ENCODE data around the gene FAM187B. TPM values are rescaled to one million over a fixed set of nuclear protein-coding genes. Genes with fewer than 3 reads are reported as not detected.

FAM187B gene
- total and polyA plus RNA-seq, 2 of the 8 experiments (the other 6 are each of a cell fraction or from before 2014, with no cell fraction given), result not detected

DNA sequence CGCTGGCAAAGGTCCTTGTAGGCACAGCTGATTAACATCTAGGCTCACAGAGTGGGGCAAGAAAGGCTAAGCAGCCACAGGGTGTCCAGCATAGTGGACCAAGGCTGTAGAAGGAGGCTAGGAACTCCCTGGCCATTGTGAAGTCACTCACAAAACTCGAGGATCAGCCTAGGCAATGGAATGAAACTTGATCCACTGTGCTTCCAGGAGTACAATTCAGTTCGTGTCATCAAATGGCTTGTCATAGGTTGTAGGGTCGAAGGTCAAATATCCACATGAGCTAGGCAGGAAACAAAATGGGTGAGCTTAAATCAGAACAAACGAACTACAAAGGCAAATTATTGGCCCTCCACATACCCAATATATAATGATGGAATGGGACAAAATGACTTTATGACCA lies 4.4 kb upstream of the FAM187B start:
- Histone ChIP-seq H3K4me1 (replicated peaks in 1 of 4; ENCODE audit: control insufficient read depth in 3 of 4, insufficient read depth in 4 of 4, low read length in 3 of 4) (no peaks in the 10 kb centered on the region), H2BK15ac (ENCODE audit: low read length) (no peak overlapping the region; the same call in 1 of the 2 replicates), H3K27ac (ENCODE audit: low read depth, low read length) (no peak overlapping the region), H2AK5ac (ENCODE audit: low read depth, low read length) (no peak overlapping the region), H3K23me2 (ENCODE audit: low read depth, low read length) (no peaks in the 10 kb centered on the region), H3K23ac (ENCODE audit: insufficient read length) (no peak overlapping the region), H3K4me2 (ENCODE audit: insufficient read depth in 1 of 2, low read depth in 2 of 2, low read length in 2 of 2) (no peak overlapping the region), H3K9ac (replicated peaks in 1 of 4; ENCODE audit: extremely low read depth in 1 of 4, low read depth in 3 of 4, low read length in 3 of 4) (no peak overlapping the region), H3K14ac (ENCODE audit: insufficient read length) (no peak overlapping the region), H3K4me3 (ENCODE audit: extremely low read depth in 1 of 4, insufficient read depth in 2 of 4, low read depth in 3 of 4, low read length in 4 of 4) (no peak overlapping the region), H4K20me1 (replicated peaks in 1 of 2; ENCODE audit: control insufficient read depth in 1 of 2, insufficient read depth in 2 of 2, low read length in 2 of 2) (no peaks in the 10 kb centered on the region), H3K4ac (replicated peaks; ENCODE audit: insufficient read length, low read depth, low read length) (no peak overlapping the region), H2BK120ac (replicated peaks; ENCODE audit: low read depth, low read length) (no peak overlapping the region), H3K18ac (ENCODE audit: extremely low read depth, low read length) (no peak overlapping the region), H4K91ac (replicated peaks; ENCODE audit: insufficient read length, low read length) (no peak overlapping the region), H4K5ac (ENCODE audit: insufficient read length, low read depth, low read length) (no peak overlapping the region), H3K79me2 (ENCODE audit: control insufficient read depth in 1 of 2, insufficient read depth in 2 of 2, low read length in 2 of 2) (no peaks in the 10 kb centered on the region), H2BK5ac (ENCODE audit: low read depth, low read length) (no peak overlapping the region), H3K79me1 (ENCODE audit: low read depth, low read length) (no peaks in the 10 kb centered on the region), H3K27me3 (replicated peaks in 1 of 4; ENCODE audit: control insufficient read depth in 3 of 4, extremely low read depth in 1 of 4, insufficient read depth in 3 of 4, low read length in 3 of 4) (0 out of 7 replicates have a peak, but pooled peaks cover 0 to 1% (median 0%) of the 10 kb centered on the region in 4 experiments), H2AFZ (ENCODE audit: low read length) (no peak overlapping the region), H4K8ac (ENCODE audit: extremely low read depth, insufficient read depth, low read length) (no peak overlapping the region), H3K9me3 (ENCODE audit: insufficient read depth in 2 of 2, low read depth in 1 of 2, low read length in 1 of 2) (peaks cover 0 to 2% of the 10 kb centered on the region in 2 experiments; a peak in 1 of 4 replicates), H3K56ac (replicated peaks; ENCODE audit: insufficient read length, low read depth, low read length) (no peak overlapping the region), H2BK20ac (ENCODE audit: low read length) (no peak overlapping the region), H2BK12ac (ENCODE audit: low read depth, low read length) (no peak overlapping the region), H3K36me3 (ENCODE audit: control insufficient read depth in 2 of 4, insufficient read depth in 4 of 4, low read length in 3 of 4) (no peaks in the 10 kb centered on the region)
- ChIA-PET POLR2A (ENCODE audit: partially characterized antibody) (no interaction called here), CTCF (ENCODE audit: partially characterized antibody) (interaction anchor here (0.6 to 0.9 kb wide), 3 partner anchors 11 to 91 kb away, joined by 3 read pairs; no protein-coding TSS in a partner anchor)
- 76% methylated on average over 5 of the region's 5 CpGs; no CpG with 5 or more reads in 1 of the 2 experiments for WGBS, 2 experiments (ENCODE audit: extremely low coverage in 1 of 2, insufficient coverage in 1 of 2, insufficient read length in 1 of 2, insufficient replicate concordance in 2 of 2, low coverage in 1 of 2, low lambda C conversion rate in 2 of 2, missing lambda C conversion rate in 1 of 2)
- DNase-seq (ENCODE audit: low read depth in 1 of 2, low spot score in 2 of 2) (no peak), FAIRE-seq (no peak)
- TF ChIP-seq SAP30 (IDR thresholded peaks at IDR 0.05; ENCODE audit: insufficient read depth, insufficient replicate concordance, low read length) (no peak), EZH2 (IDR thresholded peaks at IDR 0.05; ENCODE audit: low read depth, low read length, severe bottlenecking) (no peak)
